ENCODE data around the gene NOXA1.

DNA sequence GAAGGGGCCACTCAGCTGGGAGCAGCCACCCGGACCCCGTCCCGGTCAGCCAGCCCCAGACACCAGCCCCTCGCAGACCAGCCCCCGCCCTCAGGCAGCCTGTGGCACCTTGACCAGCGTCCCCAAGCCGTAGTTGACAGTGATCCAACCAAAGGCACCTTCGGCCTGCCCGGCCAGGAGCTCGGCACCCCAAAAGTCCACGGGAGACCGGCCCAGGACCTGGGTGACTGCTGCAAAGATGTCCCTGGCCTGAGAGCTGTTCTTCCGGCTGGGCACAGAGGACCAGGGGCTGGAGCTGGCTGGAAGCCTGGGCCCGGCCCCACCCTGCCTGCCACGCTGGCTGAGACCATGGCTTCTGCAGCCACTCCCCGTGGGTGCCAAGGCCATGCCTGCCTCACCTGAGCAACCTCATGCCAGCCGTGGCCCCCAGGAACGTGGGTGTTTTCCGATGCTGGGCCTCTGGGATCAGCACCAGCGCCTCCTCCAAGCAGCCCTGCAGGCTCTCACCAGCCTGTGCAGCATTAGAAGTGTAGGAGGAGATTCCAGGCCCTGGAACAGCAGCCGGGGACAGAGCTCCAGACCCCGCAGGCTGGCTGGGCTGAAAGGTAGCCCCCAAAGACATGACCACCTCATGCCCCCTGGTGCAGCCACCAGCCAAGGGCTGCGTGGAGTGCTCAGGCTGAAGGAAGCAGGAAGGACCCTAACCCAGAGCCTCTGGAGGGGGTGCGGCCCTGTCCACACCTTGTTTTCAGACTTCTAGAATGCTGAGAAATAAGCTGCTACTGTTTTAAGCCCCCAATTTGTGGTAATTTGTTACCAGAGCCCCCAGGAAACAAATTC, 13.8 kb downstream of the NOXA1 start:
- no peak for TF ChIP-seq ZNF436 (CRISPR knock-in tag; IDR thresholded peaks at IDR 0.05)
- no peak for TF ChIP-seq ZNF699 (CRISPR knock-in tag; IDR thresholded peaks at IDR 0.05; ENCODE audit: insufficient replicate concordance)
- TF ChIP-seq TAF1 (IDR thresholded peaks at IDR 0.05; ENCODE audit: control insufficient read depth, extremely low read depth, insufficient read depth, low read length, severe bottlenecking): no peak
- TF ChIP-seq SMAD4 (CRISPR knock-in tag; conservative IDR thresholded peaks at IDR 0.05): no peak
- no peak for TF ChIP-seq POLR2A (conservative IDR thresholded peaks at IDR 0.05)
- TF ChIP-seq, protein P1, sequence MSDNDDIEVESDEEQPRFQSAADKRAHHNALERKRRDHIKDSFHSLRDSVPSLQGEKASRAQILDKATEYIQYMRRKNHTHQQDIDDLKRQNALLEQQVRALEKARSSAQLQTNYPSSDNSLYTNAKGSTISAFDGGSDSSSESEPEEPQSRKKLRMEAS (CRISPR knock-in tag; IDR thresholded peaks at IDR 0.05): no peak
- TF ChIP-seq, protein P2, sequence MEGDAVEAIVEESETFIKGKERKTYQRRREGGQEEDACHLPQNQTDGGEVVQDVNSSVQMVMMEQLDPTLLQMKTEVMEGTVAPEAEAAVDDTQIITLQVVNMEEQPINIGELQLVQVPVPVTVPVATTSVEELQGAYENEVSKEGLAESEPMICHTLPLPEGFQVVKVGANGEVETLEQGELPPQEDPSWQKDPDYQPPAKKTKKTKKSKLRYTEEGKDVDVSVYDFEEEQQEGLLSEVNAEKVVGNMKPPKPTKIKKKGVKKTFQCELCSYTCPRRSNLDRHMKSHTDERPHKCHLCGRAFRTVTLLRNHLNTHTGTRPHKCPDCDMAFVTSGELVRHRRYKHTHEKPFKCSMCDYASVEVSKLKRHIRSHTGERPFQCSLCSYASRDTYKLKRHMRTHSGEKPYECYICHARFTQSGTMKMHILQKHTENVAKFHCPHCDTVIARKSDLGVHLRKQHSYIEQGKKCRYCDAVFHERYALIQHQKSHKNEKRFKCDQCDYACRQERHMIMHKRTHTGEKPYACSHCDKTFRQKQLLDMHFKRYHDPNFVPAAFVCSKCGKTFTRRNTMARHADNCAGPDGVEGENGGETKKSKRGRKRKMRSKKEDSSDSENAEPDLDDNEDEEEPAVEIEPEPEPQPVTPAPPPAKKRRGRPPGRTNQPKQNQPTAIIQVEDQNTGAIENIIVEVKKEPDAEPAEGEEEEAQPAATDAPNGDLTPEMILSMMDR (IDR thresholded peaks at IDR 0.05 in 2 of 3, conservative IDR thresholded peaks at IDR 0.05 in 1 of 3; ENCODE audit: insufficient read depth in 2 of 3, low read depth in 1 of 3, low read length in 3 of 3): no peak
- TF ChIP-seq ZNF212 (CRISPR knock-in tag; IDR thresholded peaks at IDR 0.05): no peak
